Fibroblast of lung (primary cell): ENCODE results near the gene FOXRED1.

Experiments used
- EZH2 ChIP-seq: IDR thresholded peaks from 2 replicates; pipeline ENCODE4 v1.5.1; 2012; ENCODE audit warnings: low read length, control low read depth, mild to moderate bottlenecking; ENCODE audit errors: missing control alignments
- TF ChIP-seq, protein P1 (sequence below), 2 donors: IDR thresholded peaks in 1 of 2; conservative IDR thresholded peaks in 1 of 2; 1 replicate in 1 of 2; 2 replicates in 1 of 2; pipeline ENCODE4 v1.5.1; 2011 to 2012; ENCODE audit warnings: low read length in 2 of 2, control low read depth in 1 of 2, inconsistent platforms in 1 of 2, low read depth in 1 of 2, mild to moderate bottlenecking in 1 of 2

DNA sequence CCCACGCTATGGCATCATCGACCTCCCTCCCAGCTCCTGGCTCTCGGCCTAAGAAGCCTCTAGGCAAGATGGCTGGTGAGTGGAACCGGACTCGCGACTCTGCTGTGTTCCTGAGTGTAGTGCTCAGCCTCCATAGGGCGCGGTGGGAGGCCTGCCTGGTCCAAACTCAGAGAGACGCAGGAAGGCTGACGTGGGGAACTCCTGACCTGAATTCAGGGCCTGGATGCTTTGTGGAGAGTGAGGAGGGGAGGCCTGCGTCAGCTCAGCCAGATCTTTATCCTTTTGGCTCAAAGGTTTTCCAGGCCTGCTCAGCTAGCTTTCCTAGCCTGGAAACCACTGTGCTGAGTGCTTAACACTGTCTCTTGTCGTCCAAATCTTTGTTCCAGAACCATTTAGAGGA lies 21.9 kb downstream of the FOXRED1 start:
- TF ChIP-seq, protein P1, sequence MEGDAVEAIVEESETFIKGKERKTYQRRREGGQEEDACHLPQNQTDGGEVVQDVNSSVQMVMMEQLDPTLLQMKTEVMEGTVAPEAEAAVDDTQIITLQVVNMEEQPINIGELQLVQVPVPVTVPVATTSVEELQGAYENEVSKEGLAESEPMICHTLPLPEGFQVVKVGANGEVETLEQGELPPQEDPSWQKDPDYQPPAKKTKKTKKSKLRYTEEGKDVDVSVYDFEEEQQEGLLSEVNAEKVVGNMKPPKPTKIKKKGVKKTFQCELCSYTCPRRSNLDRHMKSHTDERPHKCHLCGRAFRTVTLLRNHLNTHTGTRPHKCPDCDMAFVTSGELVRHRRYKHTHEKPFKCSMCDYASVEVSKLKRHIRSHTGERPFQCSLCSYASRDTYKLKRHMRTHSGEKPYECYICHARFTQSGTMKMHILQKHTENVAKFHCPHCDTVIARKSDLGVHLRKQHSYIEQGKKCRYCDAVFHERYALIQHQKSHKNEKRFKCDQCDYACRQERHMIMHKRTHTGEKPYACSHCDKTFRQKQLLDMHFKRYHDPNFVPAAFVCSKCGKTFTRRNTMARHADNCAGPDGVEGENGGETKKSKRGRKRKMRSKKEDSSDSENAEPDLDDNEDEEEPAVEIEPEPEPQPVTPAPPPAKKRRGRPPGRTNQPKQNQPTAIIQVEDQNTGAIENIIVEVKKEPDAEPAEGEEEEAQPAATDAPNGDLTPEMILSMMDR (conservative IDR thresholded peaks at IDR 0.05 in 1 of 2, IDR thresholded peaks at IDR 0.05 in 1 of 2; ENCODE audit: low read depth in 1 of 2, low read length in 2 of 2) = no peak
- TF ChIP-seq EZH2 = no peak
